Measurements from ENCODE around the gene RTN4IP1.
"Not testable (repeated sequence)": the region's sequence is repeated elsewhere in the genome, so short reads cannot be mapped to it uniquely, and the experiment has no call there.

DNA sequence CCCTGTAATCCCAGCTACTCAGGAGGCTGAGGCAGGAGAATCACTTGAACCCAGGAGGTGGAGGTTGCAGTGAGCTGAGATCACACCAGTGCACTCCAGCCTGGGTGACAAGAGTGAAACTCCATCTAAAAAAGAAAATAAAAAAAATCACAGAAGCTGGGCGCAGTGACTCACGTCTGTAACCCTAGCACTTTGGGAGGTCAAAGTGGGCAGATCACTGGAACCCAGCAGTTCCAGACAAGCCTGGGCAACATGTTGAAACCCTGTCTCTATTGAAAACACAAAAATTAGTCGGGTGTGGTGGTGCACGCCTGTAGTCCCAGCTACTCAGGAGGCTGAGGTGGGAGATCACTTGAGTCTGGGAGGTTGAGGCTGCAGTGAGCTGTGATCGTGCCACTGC, 69.6 kb downstream of the RTN4IP1 start:
- TF ChIP-seq TAF1, POLR2A (IDR thresholded peaks at IDR 0.05; ENCODE audit: low read depth, low read length): not testable (repeated sequence)

Measured in GM12891 (cell line).